Lung (tissue), 12 donors: ENCODE data around the gene C20orf144. TPM values are rescaled to one million over a fixed set of nuclear protein-coding genes. Genes with fewer than 3 reads are reported as not detected.

ENCODE experiments used
- ATAC-seq: fragments of 200-7000 bp; cut with Tn5 transposase; one replicate; pipeline ENCODE4 v1.9.1; 2020; ENCODE audit warnings: moderate number of reproducible peaks; ENCODE audit not compliant: insufficient read depth, low FRiP score
- DNase-seq, 3 donors: peaks; one replicate each; pipeline ENCODE4 v3.0.0-alpha.2; 2013 to 2017
- H3K27ac ChIP-seq, 2 donors: one replicate each; pipeline ENCODE4 v1.5.1; 2013; ENCODE audit warnings: mild to moderate bottlenecking in 2 of 2, moderate library complexity in 2 of 2, control low read depth in 1 of 2, inconsistent platforms in 1 of 2, low read depth in 1 of 2, low read length in 1 of 2
- H3K27me3 ChIP-seq, 3 donors: one replicate each; pipeline ENCODE4 v1.5.1; 2013; ENCODE audit warnings: low read length in 2 of 3; ENCODE audit not compliant: control insufficient read depth in 3 of 3, insufficient read depth in 3 of 3
- H3K36me3 ChIP-seq, 4 donors: one replicate each; pipeline ENCODE4 v1.5.1; 2013; ENCODE audit warnings: low read length in 4 of 4, mild to moderate bottlenecking in 1 of 4, moderate library complexity in 1 of 4; ENCODE audit not compliant: control insufficient read depth in 4 of 4, insufficient read depth in 4 of 4
- H3K4me1 ChIP-seq, 5 donors: one replicate each; pipeline ENCODE4 v1.5.1; 2013; ENCODE audit warnings: low read length in 5 of 5, mild to moderate bottlenecking in 2 of 5, moderate library complexity in 1 of 5; ENCODE audit not compliant: control insufficient read depth in 5 of 5, insufficient read depth in 5 of 5
- H3K4me3 ChIP-seq: one replicate; pipeline ENCODE4 v1.5.1; 2013; ENCODE audit warnings: mild to moderate bottlenecking, control low read depth, moderate library complexity
- H3K9ac ChIP-seq, 2 donors: one replicate each; pipeline ENCODE4 v1.5.1; 2013; ENCODE audit warnings: low read length in 2 of 2, control low read depth in 1 of 2; ENCODE audit not compliant: insufficient read depth in 1 of 2
- H3K9me3 ChIP-seq, 4 donors: one replicate each; pipeline ENCODE4 v1.5.1; 2013; ENCODE audit warnings: low read length in 3 of 4, mild to moderate bottlenecking in 1 of 4, moderate library complexity in 1 of 4; ENCODE audit not compliant: control insufficient read depth in 4 of 4, insufficient read depth in 3 of 4
- WGBS, 2 donors: extraction: QIAGEN DNeasy Blood & Tissue Kit; methylation state at CpG; one replicate each; pipeline ENCODE4 v1.1.7; 2013; 5-methylcytosine and 5-hydroxymethylcytosine counted together
- polyA plus RNA-seq, 2 donors: library from polyadenylated mRNA; stranded (reverse); fragments of 200-250 nt; gene quantifications; one replicate each; pipeline ENCODE4 v1.2.1, GENCODE V29; 2013
- total RNA-seq, 2 donors: library from RNA; depleted of rRNA in 1 of 2; stranded (reverse); fragments of >200 nt in 1 of 2; gene quantifications; one replicate each; pipeline ENCODE4 v1.2.1, GENCODE V29; 2014 to 2021
- TF ChIP-seq, protein P1 (sequence below): IDR thresholded peaks from 2 replicates; pipeline ENCODE4 v1.5.1; 2012; ENCODE audit warnings: mild to moderate bottlenecking; ENCODE audit errors: control extremely low read depth, extremely low read depth
- donor health status: control.
- donor health status: control.
- donor health status: Bipolar disorder and iron deficiency.
- donor health status: healthy.
- donor health status: DM: yes; HTN: yes; CAD: no.

Gene C20orf144
- total and polyA plus RNA-seq, 4 donors = 0.05 to 0.31 (median 0.08) TPM; not detected in 1

DNA sequence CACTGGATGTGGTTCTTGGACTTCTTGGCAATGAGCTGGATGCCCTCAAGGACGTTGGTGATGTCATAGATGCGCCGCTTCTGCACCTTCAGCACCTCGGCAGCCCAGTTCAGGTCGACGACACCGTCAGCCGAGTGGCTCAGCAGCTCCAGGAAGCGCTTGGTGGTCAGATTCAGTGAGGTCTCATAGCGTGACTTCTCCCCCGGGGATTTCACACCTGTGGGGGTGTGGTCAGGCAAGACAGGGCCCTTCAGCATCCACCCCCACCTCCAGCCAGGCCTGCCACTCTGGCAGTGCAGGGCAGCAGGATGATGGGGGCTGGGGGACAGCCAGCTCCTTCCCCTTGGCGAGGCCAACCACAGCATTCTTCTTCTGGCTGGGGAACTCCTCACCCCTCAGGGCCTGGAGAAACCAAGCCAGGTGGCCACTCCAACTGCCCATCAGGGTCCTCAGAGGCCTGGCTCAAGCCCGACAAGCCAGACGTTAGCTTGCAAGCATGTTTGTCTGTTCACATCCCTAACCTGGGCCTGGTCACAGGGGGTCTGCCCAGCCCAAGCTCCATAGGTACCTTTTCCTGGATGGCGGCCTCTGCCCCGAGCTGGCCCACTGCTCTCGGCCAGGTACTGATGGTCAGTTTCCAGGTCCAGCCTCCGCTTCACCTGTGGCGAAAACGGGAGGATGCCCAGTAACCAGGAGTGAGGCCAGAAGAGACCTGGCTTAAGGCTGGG, 17.8 kb downstream of the C20orf144 start:
- Histone ChIP-seq H3K4me3 (no peak overlapping the region), H3K4me1 (peaks cover 0 to 24% (median 9%) of the 10 kb centered on the region in 5 donors), H3K27me3 (no peaks in the 10 kb centered on the region), H3K27ac (no peak overlapping the region), H3K9me3 (no peaks in the 10 kb centered on the region), H3K36me3 (peaks cover 0 to 2% (median 0%) of the 10 kb centered on the region in 4 donors), H3K9ac (no peak overlapping the region)
- ATAC-seq (peak; percentile 30), DNase-seq (no peak)
- 81 to 89% methylated on average over 20 of the region's 20 CpGs for WGBS, 2 donors
- TF ChIP-seq, protein P1, sequence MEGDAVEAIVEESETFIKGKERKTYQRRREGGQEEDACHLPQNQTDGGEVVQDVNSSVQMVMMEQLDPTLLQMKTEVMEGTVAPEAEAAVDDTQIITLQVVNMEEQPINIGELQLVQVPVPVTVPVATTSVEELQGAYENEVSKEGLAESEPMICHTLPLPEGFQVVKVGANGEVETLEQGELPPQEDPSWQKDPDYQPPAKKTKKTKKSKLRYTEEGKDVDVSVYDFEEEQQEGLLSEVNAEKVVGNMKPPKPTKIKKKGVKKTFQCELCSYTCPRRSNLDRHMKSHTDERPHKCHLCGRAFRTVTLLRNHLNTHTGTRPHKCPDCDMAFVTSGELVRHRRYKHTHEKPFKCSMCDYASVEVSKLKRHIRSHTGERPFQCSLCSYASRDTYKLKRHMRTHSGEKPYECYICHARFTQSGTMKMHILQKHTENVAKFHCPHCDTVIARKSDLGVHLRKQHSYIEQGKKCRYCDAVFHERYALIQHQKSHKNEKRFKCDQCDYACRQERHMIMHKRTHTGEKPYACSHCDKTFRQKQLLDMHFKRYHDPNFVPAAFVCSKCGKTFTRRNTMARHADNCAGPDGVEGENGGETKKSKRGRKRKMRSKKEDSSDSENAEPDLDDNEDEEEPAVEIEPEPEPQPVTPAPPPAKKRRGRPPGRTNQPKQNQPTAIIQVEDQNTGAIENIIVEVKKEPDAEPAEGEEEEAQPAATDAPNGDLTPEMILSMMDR = no peak

DNA sequence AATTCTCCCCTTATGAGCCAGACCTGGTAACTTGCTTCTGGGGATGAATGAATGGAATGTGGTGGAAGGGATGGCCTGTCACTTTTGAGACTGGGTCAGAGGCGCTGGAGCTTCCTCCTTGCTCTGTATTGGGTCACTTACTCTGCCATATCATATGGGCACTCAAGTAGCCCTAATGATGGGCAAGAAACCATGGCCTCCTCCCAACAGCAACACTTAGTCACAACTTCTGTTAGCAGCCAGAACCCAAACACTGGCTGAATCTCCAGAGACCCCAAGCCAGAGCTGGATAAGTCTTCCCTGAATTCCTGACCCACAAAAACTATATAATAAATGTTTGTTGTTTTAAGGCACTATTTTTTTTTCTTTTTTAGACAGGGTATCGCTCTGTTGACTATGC, 18.6 kb downstream of the C20orf144 start:
- Histone ChIP-seq H3K9me3 (no peaks in the 10 kb centered on the region), H3K27ac (no peak overlapping the region), H3K27me3 (no peaks in the 10 kb centered on the region), H3K4me1 (peaks cover 0 to 23% (median 16%) of the 10 kb centered on the region in 5 donors), H3K9ac (no peak overlapping the region), H3K36me3 (peaks cover 0 to 2% (median 0%) of the 10 kb centered on the region in 4 donors), H3K4me3 (no peak overlapping the region)
- no peak for ATAC-seq
- DNase-seq = no peak
- TF ChIP-seq, protein P1 = no peak
- WGBS, 2 donors = 90 to 96% methylated on average over 2 of the region's 2 CpGs

DNA sequence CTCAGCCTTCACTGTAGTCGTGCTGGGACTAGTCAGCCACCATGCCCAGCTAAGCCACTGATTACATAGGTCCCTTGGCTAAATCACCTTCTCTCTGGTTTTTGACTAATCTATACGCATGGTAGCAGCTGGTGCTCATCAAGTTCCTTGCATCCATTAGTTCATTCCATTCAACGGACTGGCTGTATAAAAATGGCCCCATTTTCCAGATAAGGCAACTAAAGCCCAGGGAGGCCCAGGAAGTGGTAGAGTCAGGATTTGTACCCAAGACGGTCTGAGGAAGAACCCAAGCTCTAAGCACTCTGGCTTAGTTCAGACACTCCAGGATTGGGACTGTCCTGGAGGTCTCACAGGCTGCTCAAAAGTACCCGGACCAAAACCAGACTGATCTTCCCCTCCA, 19.2 kb downstream of the C20orf144 start:
- TF ChIP-seq, protein P1 = no peak
- Histone ChIP-seq H3K9ac (no peak overlapping the region), H3K27me3 (no peaks in the 10 kb centered on the region), H3K27ac (no peak overlapping the region), H3K4me3 (no peak overlapping the region), H3K4me1 (peaks cover 0 to 17% (median 14%) of the 10 kb centered on the region in 5 donors), H3K9me3 (no peaks in the 10 kb centered on the region), H3K36me3 (peaks cover 0 to 2% (median 0%) of the 10 kb centered on the region in 4 donors)
- 87 to 88% methylated on average over 5 of the region's 5 CpGs for WGBS, 2 donors
- ATAC-seq (no peak), DNase-seq (no peak)
